ENCODE measurements around the gene CCL26. TPM values are rescaled to one million over a fixed set of nuclear protein-coding genes. Genes with fewer than 3 reads are reported as not detected.

Gene CCL26
- total and polyA plus RNA-seq, 2 experiments from 2014 or later, result 3.0 to 18.4 TPM

DNA sequence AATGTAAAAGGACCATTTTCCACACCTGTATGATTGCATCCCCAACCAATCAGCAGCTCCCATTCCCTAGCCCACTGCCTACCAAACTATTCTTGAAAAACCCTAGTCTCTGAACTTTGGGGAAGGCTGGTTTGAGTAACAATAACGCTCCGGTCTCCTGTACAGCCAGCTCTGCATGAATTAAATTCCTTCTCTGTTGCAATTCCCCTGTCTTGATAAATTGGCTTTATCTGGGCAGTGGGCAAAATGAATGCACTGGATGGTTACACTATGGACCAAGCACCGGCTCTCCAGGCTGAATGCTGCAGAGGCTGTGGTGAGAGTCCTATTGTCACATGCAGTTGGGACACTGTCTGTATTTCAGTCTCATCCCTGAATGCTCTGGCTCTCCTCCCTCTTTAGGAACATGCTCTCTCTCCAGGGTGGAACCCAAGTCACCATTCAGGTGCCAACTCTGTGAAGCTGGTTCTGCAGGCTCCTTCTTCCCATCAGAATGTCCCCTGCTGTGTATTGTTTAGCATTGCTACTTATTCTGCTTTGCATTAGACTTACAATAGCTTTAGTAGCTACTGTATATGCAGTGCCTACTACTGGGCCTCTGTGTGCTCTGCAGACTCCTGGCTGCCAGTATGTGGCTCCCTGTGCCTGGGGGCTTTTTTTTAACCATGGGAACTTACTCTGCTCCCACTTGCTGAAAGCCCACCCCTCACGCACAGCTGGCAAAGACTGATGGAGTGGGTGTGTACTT is 34.7 kb upstream of the CCL26 start (continued):
- TF ChIP-seq, protein P1, sequence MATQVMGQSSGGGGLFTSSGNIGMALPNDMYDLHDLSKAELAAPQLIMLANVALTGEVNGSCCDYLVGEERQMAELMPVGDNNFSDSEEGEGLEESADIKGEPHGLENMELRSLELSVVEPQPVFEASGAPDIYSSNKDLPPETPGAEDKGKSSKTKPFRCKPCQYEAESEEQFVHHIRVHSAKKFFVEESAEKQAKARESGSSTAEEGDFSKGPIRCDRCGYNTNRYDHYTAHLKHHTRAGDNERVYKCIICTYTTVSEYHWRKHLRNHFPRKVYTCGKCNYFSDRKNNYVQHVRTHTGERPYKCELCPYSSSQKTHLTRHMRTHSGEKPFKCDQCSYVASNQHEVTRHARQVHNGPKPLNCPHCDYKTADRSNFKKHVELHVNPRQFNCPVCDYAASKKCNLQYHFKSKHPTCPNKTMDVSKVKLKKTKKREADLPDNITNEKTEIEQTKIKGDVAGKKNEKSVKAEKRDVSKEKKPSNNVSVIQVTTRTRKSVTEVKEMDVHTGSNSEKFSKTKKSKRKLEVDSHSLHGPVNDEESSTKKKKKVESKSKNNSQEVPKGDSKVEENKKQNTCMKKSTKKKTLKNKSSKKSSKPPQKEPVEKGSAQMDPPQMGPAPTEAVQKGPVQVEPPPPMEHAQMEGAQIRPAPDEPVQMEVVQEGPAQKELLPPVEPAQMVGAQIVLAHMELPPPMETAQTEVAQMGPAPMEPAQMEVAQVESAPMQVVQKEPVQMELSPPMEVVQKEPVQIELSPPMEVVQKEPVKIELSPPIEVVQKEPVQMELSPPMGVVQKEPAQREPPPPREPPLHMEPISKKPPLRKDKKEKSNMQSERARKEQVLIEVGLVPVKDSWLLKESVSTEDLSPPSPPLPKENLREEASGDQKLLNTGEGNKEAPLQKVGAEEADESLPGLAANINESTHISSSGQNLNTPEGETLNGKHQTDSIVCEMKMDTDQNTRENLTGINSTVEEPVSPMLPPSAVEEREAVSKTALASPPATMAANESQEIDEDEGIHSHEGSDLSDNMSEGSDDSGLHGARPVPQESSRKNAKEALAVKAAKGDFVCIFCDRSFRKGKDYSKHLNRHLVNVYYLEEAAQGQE (IDR thresholded peaks at IDR 0.05; ENCODE audit: unreplicated experiment), result no peak
- TF ChIP-seq NANOG (IDR thresholded peaks at IDR 0.05; ENCODE audit: borderline replicate concordance), result no peak
- TF ChIP-seq, protein P2, sequence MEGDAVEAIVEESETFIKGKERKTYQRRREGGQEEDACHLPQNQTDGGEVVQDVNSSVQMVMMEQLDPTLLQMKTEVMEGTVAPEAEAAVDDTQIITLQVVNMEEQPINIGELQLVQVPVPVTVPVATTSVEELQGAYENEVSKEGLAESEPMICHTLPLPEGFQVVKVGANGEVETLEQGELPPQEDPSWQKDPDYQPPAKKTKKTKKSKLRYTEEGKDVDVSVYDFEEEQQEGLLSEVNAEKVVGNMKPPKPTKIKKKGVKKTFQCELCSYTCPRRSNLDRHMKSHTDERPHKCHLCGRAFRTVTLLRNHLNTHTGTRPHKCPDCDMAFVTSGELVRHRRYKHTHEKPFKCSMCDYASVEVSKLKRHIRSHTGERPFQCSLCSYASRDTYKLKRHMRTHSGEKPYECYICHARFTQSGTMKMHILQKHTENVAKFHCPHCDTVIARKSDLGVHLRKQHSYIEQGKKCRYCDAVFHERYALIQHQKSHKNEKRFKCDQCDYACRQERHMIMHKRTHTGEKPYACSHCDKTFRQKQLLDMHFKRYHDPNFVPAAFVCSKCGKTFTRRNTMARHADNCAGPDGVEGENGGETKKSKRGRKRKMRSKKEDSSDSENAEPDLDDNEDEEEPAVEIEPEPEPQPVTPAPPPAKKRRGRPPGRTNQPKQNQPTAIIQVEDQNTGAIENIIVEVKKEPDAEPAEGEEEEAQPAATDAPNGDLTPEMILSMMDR (conservative IDR thresholded peaks at IDR 0.05; ENCODE audit: low read depth in 2 of 2), result peak; percentile 20 to 23; a peak in 2 of 4 replicates
- no peak for TF ChIP-seq EZH2phosphoT487 (IDR thresholded peaks at IDR 0.05; ENCODE audit: unreplicated experiment)

DNA sequence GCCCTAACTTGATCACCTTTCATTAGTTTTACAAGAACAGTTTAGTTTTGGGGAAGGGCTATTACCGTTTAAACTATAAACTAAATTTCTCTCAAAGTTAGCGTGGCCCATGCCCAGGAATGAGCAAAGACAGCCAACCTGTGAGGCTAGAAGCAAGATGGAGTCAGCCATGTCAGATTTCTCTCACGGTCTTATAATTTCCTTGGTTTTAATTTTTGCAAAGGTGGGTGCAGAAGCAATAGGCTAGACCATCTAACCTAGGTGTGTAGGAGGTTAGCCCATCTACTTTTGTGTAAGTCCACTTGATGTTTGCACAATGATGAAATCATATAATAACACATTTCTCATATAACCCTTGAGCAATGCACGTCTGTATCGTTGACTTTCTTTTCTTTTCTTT is 32.7 kb upstream of the CCL26 start:
- Mint-ChIP-seq H3K9me3 (peaks cover 19% of the 10 kb centered on the region), H3K27ac (no peak overlapping the region), H3K4me3 (no peak overlapping the region), H3K36me3 (ENCODE audit: low read depth) (peaks cover 8% of the 10 kb centered on the region), H3K4me1 (0 out of 3 replicates have a peak, but pooled peaks cover 4% of the 10 kb centered on the region), H3K27me3 (ENCODE audit: insufficient read depth, low read depth, poor library complexity) (peaks cover 8% of the 10 kb centered on the region)
- H3K4me2 ChIP-seq, result no peak overlapping the region
- no peak overlapping the region for H3K4me3 ChIP-seq
- no peaks in the 10 kb centered on the region for H4K20me1 ChIP-seq (replicated peaks; ENCODE audit: insufficient read depth)
- H3F3A ChIP-seq (replicated peaks; ENCODE audit: low read depth), result no peaks in the 10 kb centered on the region
- no peaks in the 10 kb centered on the region for H3K36me3 ChIP-seq (ENCODE audit: insufficient read depth)
- H3K4me1 ChIP-seq (ENCODE audit: insufficient read depth), result no peaks in the 10 kb centered on the region
- no peak overlapping the region for H3K27ac ChIP-seq (ENCODE audit: low read depth)
- H3K9me2 ChIP-seq (ENCODE audit: insufficient read depth), result no peaks in the 10 kb centered on the region
- H2AFZ ChIP-seq, result no peak overlapping the region
- no peak for ATAC-seq
- no peaks in the 10 kb centered on the region for H3K27me3 ChIP-seq (ENCODE audit: insufficient read depth)
- no peak for DNase-seq (ENCODE audit: low spot score)
- H3K79me2 ChIP-seq (replicated peaks; ENCODE audit: insufficient read depth), result no peaks in the 10 kb centered on the region
- no peak for TF ChIP-seq JUNB (IDR thresholded peaks at IDR 0.05; ENCODE audit: unreplicated experiment)
- TF ChIP-seq, protein P2 (conservative IDR thresholded peaks at IDR 0.05; ENCODE audit: low read depth in 2 of 2), result no peak
- TF ChIP-seq NANOG (IDR thresholded peaks at IDR 0.05; ENCODE audit: borderline replicate concordance), result no peak
- TF ChIP-seq POLR2AphosphoS5 (IDR thresholded peaks at IDR 0.05; ENCODE audit: low read depth), result no peak
- TF ChIP-seq, protein P3, sequence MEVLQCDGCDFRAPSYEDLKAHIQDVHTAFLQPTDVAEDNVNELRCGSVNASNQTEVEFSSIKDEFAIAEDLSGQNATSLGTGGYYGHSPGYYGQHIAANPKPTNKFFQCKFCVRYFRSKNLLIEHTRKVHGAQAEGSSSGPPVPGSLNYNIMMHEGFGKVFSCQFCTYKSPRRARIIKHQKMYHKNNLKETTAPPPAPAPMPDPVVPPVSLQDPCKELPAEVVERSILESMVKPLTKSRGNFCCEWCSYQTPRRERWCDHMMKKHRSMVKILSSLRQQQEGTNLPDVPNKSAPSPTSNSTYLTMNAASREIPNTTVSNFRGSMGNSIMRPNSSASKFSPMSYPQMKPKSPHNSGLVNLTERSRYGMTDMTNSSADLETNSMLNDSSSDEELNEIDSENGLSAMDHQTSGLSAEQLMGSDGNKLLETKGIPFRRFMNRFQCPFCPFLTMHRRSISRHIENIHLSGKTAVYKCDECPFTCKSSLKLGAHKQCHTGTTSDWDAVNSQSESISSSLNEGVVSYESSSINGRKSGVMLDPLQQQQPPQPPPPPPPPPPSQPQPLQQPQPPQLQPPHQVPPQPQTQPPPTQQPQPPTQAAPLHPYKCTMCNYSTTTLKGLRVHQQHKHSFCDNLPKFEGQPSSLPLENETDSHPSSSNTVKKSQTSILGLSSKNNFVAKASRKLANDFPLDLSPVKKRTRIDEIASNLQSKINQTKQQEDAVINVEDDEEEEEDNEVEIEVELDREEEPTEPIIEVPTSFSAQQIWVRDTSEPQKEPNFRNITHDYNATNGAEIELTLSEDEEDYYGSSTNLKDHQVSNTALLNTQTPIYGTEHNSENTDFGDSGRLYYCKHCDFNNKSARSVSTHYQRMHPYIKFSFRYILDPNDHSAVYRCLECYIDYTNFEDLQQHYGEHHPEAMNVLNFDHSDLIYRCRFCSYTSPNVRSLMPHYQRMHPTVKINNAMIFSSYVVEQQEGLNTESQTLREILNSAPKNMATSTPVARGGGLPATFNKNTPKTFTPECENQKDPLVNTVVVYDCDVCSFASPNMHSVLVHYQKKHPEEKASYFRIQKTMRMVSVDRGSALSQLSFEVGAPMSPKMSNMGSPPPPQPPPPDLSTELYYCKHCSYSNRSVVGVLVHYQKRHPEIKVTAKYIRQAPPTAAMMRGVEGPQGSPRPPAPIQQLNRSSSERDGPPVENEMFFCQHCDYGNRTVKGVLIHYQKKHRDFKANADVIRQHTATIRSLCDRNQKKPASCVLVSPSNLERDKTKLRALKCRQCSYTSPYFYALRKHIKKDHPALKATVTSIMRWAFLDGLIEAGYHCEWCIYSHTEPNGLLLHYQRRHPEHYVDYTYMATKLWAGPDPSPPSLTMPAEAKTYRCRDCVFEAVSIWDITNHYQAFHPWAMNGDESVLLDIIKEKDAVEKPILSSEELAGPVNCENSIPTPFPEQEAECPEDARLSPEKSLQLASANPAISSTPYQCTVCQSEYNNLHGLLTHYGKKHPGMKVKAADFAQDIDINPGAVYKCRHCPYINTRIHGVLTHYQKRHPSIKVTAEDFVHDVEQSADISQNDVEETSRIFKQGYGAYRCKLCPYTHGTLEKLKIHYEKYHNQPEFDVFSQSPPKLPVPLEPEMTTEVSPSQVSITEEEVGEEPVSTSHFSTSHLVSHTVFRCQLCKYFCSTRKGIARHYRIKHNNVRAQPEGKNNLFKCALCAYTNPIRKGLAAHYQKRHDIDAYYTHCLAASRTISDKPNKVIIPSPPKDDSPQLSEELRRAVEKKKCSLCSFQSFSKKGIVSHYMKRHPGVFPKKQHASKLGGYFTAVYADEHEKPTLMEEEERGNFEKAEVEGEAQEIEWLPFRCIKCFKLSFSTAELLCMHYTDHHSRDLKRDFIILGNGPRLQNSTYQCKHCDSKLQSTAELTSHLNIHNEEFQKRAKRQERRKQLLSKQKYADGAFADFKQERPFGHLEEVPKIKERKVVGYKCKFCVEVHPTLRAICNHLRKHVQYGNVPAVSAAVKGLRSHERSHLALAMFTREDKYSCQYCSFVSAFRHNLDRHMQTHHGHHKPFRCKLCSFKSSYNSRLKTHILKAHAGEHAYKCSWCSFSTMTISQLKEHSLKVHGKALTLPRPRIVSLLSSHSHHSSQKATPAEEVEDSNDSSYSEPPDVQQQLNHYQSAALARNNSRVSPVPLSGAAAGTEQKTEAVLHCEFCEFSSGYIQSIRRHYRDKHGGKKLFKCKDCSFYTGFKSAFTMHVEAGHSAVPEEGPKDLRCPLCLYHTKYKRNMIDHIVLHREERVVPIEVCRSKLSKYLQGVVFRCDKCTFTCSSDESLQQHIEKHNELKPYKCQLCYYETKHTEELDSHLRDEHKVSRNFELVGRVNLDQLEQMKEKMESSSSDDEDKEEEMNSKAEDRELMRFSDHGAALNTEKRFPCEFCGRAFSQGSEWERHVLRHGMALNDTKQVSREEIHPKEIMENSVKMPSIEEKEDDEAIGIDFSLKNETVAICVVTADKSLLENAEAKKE (CRISPR knock-in tag; IDR thresholded peaks at IDR 0.05), result no peak
- no peak for TF ChIP-seq EZH2 (IDR thresholded peaks at IDR 0.05; ENCODE audit: low read depth, unreplicated experiment)

All from GM23338 (cell line).